HepG2 (cell line): Measurements from ENCODE around the gene AP1S3. TPM values are rescaled to one million over a fixed set of nuclear protein-coding genes. Genes with fewer than 3 reads are reported as not detected.
A peak's percentile ranks its signal among the peaks of the same experiment; 100 is the strongest.

Experiments
- AHDC1 ChIP-seq: sonication (generic); formaldehyde crosslinking; IDR thresholded peaks from 2 replicates; pipeline ENCODE4 v1.5.1; 2020; ENCODE audit warnings: mild to moderate bottlenecking, missing genetic modification reagents, borderline replicate concordance
- CC2D1A ChIP-seq: sonication (generic); formaldehyde crosslinking; IDR thresholded peaks from 2 replicates; pipeline ENCODE4 v1.8.1; 2023; ENCODE audit warnings: mild to moderate bottlenecking, missing genetic modification reagents
- HMG20B ChIP-seq: conservative IDR thresholded peaks from 2 replicates; pipeline ENCODE4 v1.6.1; 2016; ENCODE audit warnings: missing genetic modification reagents, missing compliant biosample characterization
- HNF1A ChIP-seq, 2 experiments: sonication (generic) in 1 of 2; formaldehyde crosslinking in 1 of 2; IDR thresholded peaks; 2 replicates each; pipeline versions ENCODE4 v1.4.0 to v1.6.1; 2016 to 2020; ENCODE audit warnings: borderline replicate concordance in 1 of 2, low read depth in 1 of 2, mild to moderate bottlenecking in 1 of 2, missing genetic modification reagents in 1 of 2
- IKZF4 ChIP-seq: sonication (generic); formaldehyde crosslinking; IDR thresholded peaks from 2 replicates; pipeline ENCODE4 v1.5.1; 2020; ENCODE audit warnings: borderline replicate concordance, mild to moderate bottlenecking, low read depth, missing genetic modification reagents; ENCODE audit errors: not compliant biosample characterization
- NFE2L2 ChIP-seq: fragments of 150-350 bp; IDR thresholded peaks from 2 replicates; pipeline ENCODE4 v1.6.1; 2014; ENCODE audit warnings: low read length
- NFIC ChIP-seq: IDR thresholded peaks from 2 replicates; pipeline ENCODE4 v1.6.1; 2012; ENCODE audit warnings: mild to moderate bottlenecking, low read length, inconsistent platforms
- PAF1 ChIP-seq: IDR thresholded peaks from 2 replicates; pipeline ENCODE4 v1.6.1; 2016; ENCODE audit warnings: missing genetic modification reagents, missing compliant biosample characterization
- POGZ ChIP-seq: sonication (generic); formaldehyde crosslinking; IDR thresholded peaks from 2 replicates; pipeline ENCODE4 v1.4.0; 2020; ENCODE audit warnings: mild to moderate bottlenecking, missing genetic modification reagents
- RFXANK ChIP-seq: IDR thresholded peaks from 2 replicates; pipeline ENCODE4 v1.6.1; 2016
- ZFP36L1 ChIP-seq: sonication (generic); formaldehyde crosslinking; IDR thresholded peaks from 2 replicates; pipeline ENCODE4 v1.8.0; 2022; ENCODE audit warnings: mild to moderate bottlenecking, missing genetic modification reagents, moderate library complexity
- ZNF329 ChIP-seq: sonication (generic); formaldehyde crosslinking; IDR thresholded peaks from 2 replicates; pipeline ENCODE4 v1.9.0; 2021; ENCODE audit warnings: low read depth, mild to moderate bottlenecking, missing genetic modification reagents
- ZNF333 ChIP-seq: sonication (generic); formaldehyde crosslinking; IDR thresholded peaks from 2 replicates; pipeline ENCODE4 v1.4.0; 2020; ENCODE audit warnings: mild to moderate bottlenecking, missing genetic modification reagents, borderline replicate concordance
- ZNF496 ChIP-seq: sonication (generic); formaldehyde crosslinking; IDR thresholded peaks from 2 replicates; pipeline ENCODE4 v1.8.1; 2023; ENCODE audit warnings: mild to moderate bottlenecking, moderate library complexity, missing genetic modification reagents; ENCODE audit not compliant: insufficient replicate concordance
- ZNF652 ChIP-seq: IDR thresholded peaks from 2 replicates; pipeline ENCODE4 v1.6.1; 2016; ENCODE audit warnings: low read depth, borderline replicate concordance
- ZSCAN25 ChIP-seq: sonication (generic); formaldehyde crosslinking; IDR thresholded peaks from 2 replicates; pipeline ENCODE4 v1.8.0; 2022; ENCODE audit warnings: mild to moderate bottlenecking, missing genetic modification reagents
- polyA plus RNA-seq, 8 experiments: library from polyadenylated mRNA; depleted of rRNA in 3 of 8; stranded (reverse) in 7 of 8; unstranded in 1 of 8; fragments of >200 nt; fragmentation: Illumina TruSeq in 4 of 8; extraction: Trizol in 4 of 8; gene quantifications; 2 replicates each; pipeline versions ENCODE4 v1.2.1 to v1.2.3, GENCODE V29; 2011 to 2016; ENCODE audit warnings: low read depth in 4 of 8, missing spikeins in 1 of 8, mixed read lengths in 1 of 8; ENCODE audit not compliant: insufficient read depth in 1 of 8
- total RNA-seq, 5 experiments: library from RNA; depleted of rRNA; stranded (reverse); fragments of >200 nt; fragmentation: Illumina TruSeq; extraction: Trizol; gene quantifications; 2 replicates each; pipeline ENCODE4 v1.2.3, GENCODE V29; 2016; ENCODE audit warnings: low read depth in 1 of 5

The AP1S3 gene
- total and polyA plus RNA-seq, 2 of the 13 experiments (the other 11 are each of a cell fraction or from before 2014, with no cell fraction given), result 3.0 to 16.3 TPM

- peak; percentile 83; the same call in 1 of the 2 replicates for TF ChIP-seq AHDC1 (CRISPR knock-in tag)
- no peak for TF ChIP-seq NFE2L2
- peak; percentile 84 for TF ChIP-seq NFIC
- TF ChIP-seq ZNF329 (CRISPR knock-in tag), result no peak
- peak; percentile 56; the same call in 1 of the 2 replicates for TF ChIP-seq ZFP36L1 (CRISPR knock-in tag)
- TF ChIP-seq RFXANK (CRISPR knock-in tag), result no peak
- TF ChIP-seq HNF1A (IDR thresholded peaks at IDR 0.05; ENCODE audit: low read depth), result no peak
- TF ChIP-seq HNF1A (CRISPR knock-in tag; IDR thresholded peaks at IDR 0.05; ENCODE audit: borderline replicate concordance), result no peak
- no peak for TF ChIP-seq PAF1 (CRISPR knock-in tag)
- no peak for TF ChIP-seq CC2D1A (CRISPR knock-in tag)
- peak; percentile 41; the same call in 1 of the 2 replicates for TF ChIP-seq POGZ (CRISPR knock-in tag)
- TF ChIP-seq ZSCAN25 (CRISPR knock-in tag), result no peak
- TF ChIP-seq HMG20B (CRISPR knock-in tag), result 0 out of 2 replicates have a peak, but pooled peaks have one; percentile 22
- TF ChIP-seq ZNF496, result no peak
- TF ChIP-seq IKZF4 (CRISPR knock-in tag), result no peak
- TF ChIP-seq ZNF652, result peak; percentile 75
- TF ChIP-seq ZNF333 (CRISPR knock-in tag), result no peak
Measured at GRCh38 chr2:223860809-223861738, 23.7 kb upstream of the AP1S3 start (continued).
